Measurements from ENCODE around the gene GABRE. TPM values are rescaled to one million over a fixed set of nuclear protein-coding genes. Genes with fewer than 3 reads are reported as not detected.

Gene GABRE
- total RNA-seq, 1 experiment from 2014 or later = not detected

DNA sequence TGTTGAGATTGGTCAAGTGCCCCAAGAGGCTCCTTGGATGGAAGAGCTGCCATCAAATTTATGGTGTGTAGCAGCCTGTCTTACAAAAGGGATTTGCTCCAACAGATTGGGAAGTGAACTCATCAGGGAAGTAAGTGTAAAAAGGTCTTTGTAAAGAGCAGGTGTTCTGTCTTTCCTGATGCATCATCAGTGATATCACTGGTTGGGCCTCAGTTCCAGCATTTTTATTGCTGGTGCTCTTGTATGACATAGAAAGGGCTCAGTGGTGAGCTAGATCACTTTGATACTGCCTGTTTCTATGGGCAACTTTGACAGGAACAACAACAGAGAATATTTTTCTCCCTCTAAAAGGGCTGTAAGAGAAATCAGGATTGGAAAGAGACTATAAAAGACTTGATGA lies 8.7 kb upstream of the GABRE start:
- no TSS peak for BruUV-seq (replicated peaks)
- no peaks in the 10 kb centered on the region for H3K27me3 ChIP-seq (ENCODE audit: low read length)
- no peak overlapping the region for H3K4me3 ChIP-seq (ENCODE audit: low read length)
- no peaks in the 10 kb centered on the region for H3K79me2 ChIP-seq (ENCODE audit: low read length)
- intact Hi-C loops (cut with micrococcal nuclease) = no loop called here
- H2AFZ ChIP-seq (ENCODE audit: low read length) = no peak overlapping the region
- TF ChIP-seq EZH2phosphoT487 (IDR thresholded peaks at IDR 0.05; ENCODE audit: borderline replicate concordance, low read length) (no peak), EZH2 (IDR thresholded peaks at IDR 0.05; ENCODE audit: low read length, unreplicated experiment) (no peak)
- TF ChIP-seq, protein P1, sequence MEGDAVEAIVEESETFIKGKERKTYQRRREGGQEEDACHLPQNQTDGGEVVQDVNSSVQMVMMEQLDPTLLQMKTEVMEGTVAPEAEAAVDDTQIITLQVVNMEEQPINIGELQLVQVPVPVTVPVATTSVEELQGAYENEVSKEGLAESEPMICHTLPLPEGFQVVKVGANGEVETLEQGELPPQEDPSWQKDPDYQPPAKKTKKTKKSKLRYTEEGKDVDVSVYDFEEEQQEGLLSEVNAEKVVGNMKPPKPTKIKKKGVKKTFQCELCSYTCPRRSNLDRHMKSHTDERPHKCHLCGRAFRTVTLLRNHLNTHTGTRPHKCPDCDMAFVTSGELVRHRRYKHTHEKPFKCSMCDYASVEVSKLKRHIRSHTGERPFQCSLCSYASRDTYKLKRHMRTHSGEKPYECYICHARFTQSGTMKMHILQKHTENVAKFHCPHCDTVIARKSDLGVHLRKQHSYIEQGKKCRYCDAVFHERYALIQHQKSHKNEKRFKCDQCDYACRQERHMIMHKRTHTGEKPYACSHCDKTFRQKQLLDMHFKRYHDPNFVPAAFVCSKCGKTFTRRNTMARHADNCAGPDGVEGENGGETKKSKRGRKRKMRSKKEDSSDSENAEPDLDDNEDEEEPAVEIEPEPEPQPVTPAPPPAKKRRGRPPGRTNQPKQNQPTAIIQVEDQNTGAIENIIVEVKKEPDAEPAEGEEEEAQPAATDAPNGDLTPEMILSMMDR (conservative IDR thresholded peaks at IDR 0.05; ENCODE audit: low read depth, low read length) = no peak
- H3K27ac ChIP-seq (ENCODE audit: low read length) = no peak overlapping the region
- DNase-seq (no peak), ATAC-seq (no peak)
- no peaks in the 10 kb centered on the region for H3K36me3 ChIP-seq (ENCODE audit: low read depth, low read length)
- H3K4me2 ChIP-seq (ENCODE audit: low read length) = no peak overlapping the region
- no peaks in the 10 kb centered on the region for H3K4me1 ChIP-seq (ENCODE audit: insufficient read depth, low read length)
- CTCF ChIA-PET = no interaction called here
- no peaks in the 10 kb centered on the region for H4K20me1 ChIP-seq (ENCODE audit: low read length)
- H3K9ac ChIP-seq (ENCODE audit: low read length) = no peak overlapping the region
- POLR2A ChIA-PET (ENCODE audit: unreplicated experiment) = no interaction called here
- H3F3A ChIP-seq (ENCODE audit: low read length, unreplicated experiment) = no peaks in the 10 kb centered on the region
- no peaks in the 10 kb centered on the region for H3K9me2 ChIP-seq (replicated peaks; ENCODE audit: low read length)
- H3K9me3 ChIP-seq (ENCODE audit: low read length) = no peaks in the 10 kb centered on the region

GRCh38 chrX:151982222-151982621 lies 7.7 kb upstream of the GABRE start:
- no peaks in the 10 kb centered on the region for H3K9me2 ChIP-seq (replicated peaks; ENCODE audit: low read length)
- no peak overlapping the region for H3K27ac ChIP-seq (ENCODE audit: low read length)
- no peak overlapping the region for H3K4me3 ChIP-seq (ENCODE audit: low read length)
- no peak overlapping the region for H3K9ac ChIP-seq (ENCODE audit: low read length)
- H3F3A ChIP-seq (ENCODE audit: low read length, unreplicated experiment) = no peaks in the 10 kb centered on the region
- TF ChIP-seq, protein P1 (conservative IDR thresholded peaks at IDR 0.05; ENCODE audit: low read depth, low read length) = no peak
- TF ChIP-seq EZH2phosphoT487 (IDR thresholded peaks at IDR 0.05; ENCODE audit: borderline replicate concordance, low read length) (no peak), EZH2 (IDR thresholded peaks at IDR 0.05; ENCODE audit: low read length, unreplicated experiment) (no peak)
- no TSS peak for BruUV-seq (replicated peaks)
- H3K4me1 ChIP-seq (ENCODE audit: insufficient read depth, low read length) = no peaks in the 10 kb centered on the region
- intact Hi-C loops (cut with micrococcal nuclease) = no loop called here
- POLR2A ChIA-PET (ENCODE audit: unreplicated experiment) = no interaction called here
- ATAC-seq (no peak), DNase-seq (peak; percentile 28)
- no peaks in the 10 kb centered on the region for H3K9me3 ChIP-seq (ENCODE audit: low read length)
- no peak overlapping the region for H3K4me2 ChIP-seq (ENCODE audit: low read length)
- no peaks in the 10 kb centered on the region for H3K36me3 ChIP-seq (ENCODE audit: low read depth, low read length)
- no peaks in the 10 kb centered on the region for H3K79me2 ChIP-seq (ENCODE audit: low read length)
- H3K27me3 ChIP-seq (ENCODE audit: low read length) = no peaks in the 10 kb centered on the region
- H4K20me1 ChIP-seq (ENCODE audit: low read length) = no peaks in the 10 kb centered on the region
- H2AFZ ChIP-seq (ENCODE audit: low read length) = no peak overlapping the region
- CTCF ChIA-PET = no interaction called here

DNA sequence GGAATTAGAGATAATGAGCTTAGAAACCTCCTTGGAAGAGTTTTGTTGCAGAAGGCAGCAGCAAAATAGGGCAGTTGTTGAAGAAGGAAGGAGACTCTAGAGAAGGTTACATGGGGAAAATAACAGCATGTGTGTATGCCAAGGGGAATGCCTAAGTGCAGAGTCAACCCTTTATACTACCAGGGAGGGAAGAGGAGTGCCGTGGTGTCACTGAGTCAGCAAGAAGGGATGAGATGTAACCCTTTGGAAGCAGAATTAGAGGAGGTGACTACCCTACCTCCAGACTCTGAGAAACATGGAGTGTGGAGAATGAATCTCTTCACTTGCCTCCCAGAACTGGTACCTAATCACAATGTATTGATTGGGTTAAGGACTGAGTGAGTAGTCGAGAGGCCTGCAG lies 6.7 kb upstream of the GABRE start:
- no peaks in the 10 kb centered on the region for H3K9me3 ChIP-seq (ENCODE audit: low read length)
- intact Hi-C loops (cut with micrococcal nuclease) = no loop called here
- H3K36me3 ChIP-seq (ENCODE audit: low read depth, low read length) = no peaks in the 10 kb centered on the region
- H3F3A ChIP-seq (ENCODE audit: low read length, unreplicated experiment) = no peaks in the 10 kb centered on the region
- H3K4me1 ChIP-seq (ENCODE audit: insufficient read depth, low read length) = no peaks in the 10 kb centered on the region
- H3K27ac ChIP-seq (ENCODE audit: low read length) = no peak overlapping the region
- no peak overlapping the region for H3K9ac ChIP-seq (ENCODE audit: low read length)
- ATAC-seq (no peak), DNase-seq (peak; percentile 2)
- ChIA-PET CTCF (no interaction called here), POLR2A (ENCODE audit: unreplicated experiment) (no interaction called here)
- no peaks in the 10 kb centered on the region for H3K79me2 ChIP-seq (ENCODE audit: low read length)
- H2AFZ ChIP-seq (ENCODE audit: low read length) = no peak overlapping the region
- H3K27me3 ChIP-seq (ENCODE audit: low read length) = no peaks in the 10 kb centered on the region
- TF ChIP-seq EZH2phosphoT487 (IDR thresholded peaks at IDR 0.05; ENCODE audit: borderline replicate concordance, low read length) (no peak), EZH2 (IDR thresholded peaks at IDR 0.05; ENCODE audit: low read length, unreplicated experiment) (no peak)
- TF ChIP-seq, protein P1 (conservative IDR thresholded peaks at IDR 0.05; ENCODE audit: low read depth, low read length) = no peak
- H3K9me2 ChIP-seq (replicated peaks; ENCODE audit: low read length) = no peaks in the 10 kb centered on the region
- no peaks in the 10 kb centered on the region for H4K20me1 ChIP-seq (ENCODE audit: low read length)
- H3K4me3 ChIP-seq (ENCODE audit: low read length) = no peak overlapping the region
- no TSS peak for BruUV-seq (replicated peaks)
- H3K4me2 ChIP-seq (ENCODE audit: low read length) = no peak overlapping the region
